22Rv1 (cell line): ENCODE measurements around the gene RNF223.

Experiments
- CTCF ChIP-seq: fragments of 450-650 bp; IDR thresholded peaks from 2 replicates; pipeline ENCODE4 v1.5.1; 2017; ENCODE audit warnings: mild to moderate bottlenecking
- ZFX ChIP-seq: fragments of 450-650 bp; IDR thresholded peaks from 2 replicates; pipeline ENCODE4 v1.6.1; 2017; ENCODE audit warnings: antibody characterized with exemption, borderline replicate concordance

GRCh38 chr1:1094981-1095380, 20.9 kb upstream of the RNF223 start:
- no peak for TF ChIP-seq CTCF
- TF ChIP-seq ZFX = no peak
